HG03108 (cell line): Measurements from ENCODE around the gene FSTL5.
"Not testable (repeated sequence)": the region's sequence is repeated elsewhere in the genome, so short reads cannot be mapped to it uniquely, and the experiment has no call there.

Experiments
- ATAC-seq: cut with Tn5 transposase; IDR thresholded peaks from one replicate; pipeline ENCODE4 v1.9.1; 2021; ENCODE audit warnings: moderate library complexity; ENCODE audit not compliant: unreplicated experiment

FSTL5 gene

DNA sequence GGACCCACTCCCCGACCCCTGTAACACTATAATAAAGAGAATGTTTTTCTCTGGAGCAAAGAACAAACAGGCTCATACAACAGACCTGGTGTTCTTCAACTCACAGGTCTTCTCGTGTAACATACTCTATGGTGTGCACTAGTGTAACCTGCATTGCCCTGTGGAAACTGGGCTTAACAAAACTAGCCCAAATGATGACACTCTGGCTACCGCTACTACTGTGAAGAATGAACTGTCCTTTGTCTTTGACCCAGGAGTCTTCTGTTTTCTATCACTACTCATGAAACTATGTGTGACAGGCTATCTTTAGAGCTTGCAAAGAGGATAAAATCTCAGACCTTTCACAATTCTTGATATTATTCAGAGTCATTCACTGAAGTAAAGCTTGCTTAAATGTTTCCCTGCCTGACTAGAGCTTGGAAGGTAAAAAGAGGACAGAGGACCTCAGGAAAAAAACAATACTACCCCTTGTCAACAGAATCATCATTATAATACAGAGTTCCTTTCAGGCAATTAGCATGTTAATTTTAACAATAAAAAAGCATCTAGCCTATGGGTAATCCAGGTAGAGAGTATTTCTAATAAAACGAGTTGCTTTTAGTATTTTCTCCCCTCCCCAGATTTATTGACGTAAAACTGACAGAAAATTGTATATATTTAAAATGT is 59.2 kb downstream of the FSTL5 start:
- no peak for ATAC-seq

DNA sequence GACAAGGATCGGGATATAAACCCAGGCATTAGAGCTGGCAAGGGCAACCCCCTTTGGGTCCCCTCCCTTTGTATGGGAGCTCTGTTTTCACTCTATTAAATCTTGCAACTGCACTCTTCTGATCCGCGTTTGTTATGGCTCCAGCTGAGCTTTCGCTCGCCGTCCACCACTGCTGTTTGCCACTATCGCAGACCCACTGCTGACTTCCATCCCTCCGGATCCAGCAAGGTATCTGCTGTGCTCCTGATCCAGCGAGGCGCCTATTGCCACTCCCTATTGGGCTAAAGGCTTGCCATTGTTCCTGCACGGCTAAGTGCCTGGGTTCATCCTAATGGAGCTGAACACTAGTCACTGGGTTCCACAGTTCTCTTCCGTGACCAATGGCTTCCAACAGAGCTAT is 59.9 kb downstream of the FSTL5 start:
- not testable (repeated sequence) for ATAC-seq

DNA sequence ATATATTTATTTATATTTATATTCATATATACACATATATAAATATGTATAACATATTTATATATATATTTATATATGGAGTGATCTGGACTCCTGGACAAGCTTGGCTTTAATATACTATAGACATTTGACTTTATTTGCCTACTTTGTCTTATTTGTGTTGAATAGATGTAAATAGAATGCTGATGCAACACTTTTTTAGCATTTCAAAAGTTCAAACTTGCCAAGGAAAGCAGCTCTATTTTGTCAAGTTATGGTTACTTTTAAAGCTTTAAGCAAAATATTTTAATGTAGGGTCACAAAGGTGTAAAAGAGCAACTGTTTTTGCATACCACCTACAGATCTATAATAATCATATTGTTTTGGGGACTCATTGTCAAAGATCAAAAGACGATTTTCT is 61.1 kb downstream of the FSTL5 start:
- ATAC-seq: no peak

DNA sequence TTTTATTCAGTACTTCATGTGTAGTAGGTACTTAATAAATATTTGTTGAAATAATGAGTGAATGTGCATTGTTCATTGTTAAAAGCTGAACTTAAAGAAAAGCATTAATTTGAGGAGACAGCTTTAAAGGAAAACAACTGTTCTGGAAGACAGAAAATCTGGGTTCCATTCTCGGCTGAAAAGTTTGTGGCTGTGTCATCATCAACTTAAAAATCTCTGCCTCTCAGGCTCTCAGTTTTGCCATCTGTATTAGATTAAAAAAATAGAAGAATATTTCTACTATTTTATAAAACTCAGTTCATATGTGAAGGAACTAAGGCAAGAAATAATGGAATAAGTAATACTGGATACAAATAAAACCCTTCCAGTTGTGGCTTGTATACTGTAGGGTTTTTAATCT is 62.5 kb downstream of the FSTL5 start:
- ATAC-seq: no peak

DNA sequence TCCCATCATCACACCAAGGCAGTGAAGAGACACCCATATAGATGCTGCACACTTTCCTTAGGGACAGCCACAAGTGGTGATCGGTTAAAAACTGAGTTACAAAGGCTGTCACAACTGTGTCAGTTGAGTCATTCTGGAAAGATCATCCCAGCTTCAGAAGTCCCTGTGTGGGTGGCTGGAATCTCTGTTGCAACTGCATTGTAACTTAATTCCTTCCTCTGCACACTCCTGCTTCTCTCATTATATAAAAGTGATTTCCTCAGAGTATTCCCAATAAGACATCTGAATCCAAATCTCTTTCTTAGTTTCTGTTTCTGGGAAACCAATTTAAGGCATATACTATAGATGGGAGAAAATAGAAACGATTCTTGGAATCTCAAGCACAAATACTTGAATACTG is 88.1 kb downstream of the FSTL5 start:
- ATAC-seq: no peak

DNA sequence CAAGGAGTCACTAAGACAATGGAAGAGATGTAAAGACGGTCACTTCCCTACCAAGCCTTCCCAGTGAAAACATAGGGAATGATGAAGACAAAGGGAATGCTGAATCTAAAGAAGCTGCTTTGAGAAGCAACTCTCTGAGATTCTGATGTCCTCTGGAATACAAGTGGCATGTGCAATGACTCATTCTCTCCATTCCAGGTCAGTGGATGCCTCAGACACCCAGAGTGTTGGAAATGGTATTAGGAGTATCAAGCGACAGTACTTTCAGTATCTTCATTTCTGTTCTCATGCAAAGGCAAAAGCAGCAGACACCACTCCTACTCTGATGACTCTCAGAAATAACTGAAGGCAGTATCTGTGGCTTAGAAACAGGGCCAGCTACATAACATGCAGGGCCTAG is 102.6 kb downstream of the FSTL5 start:
- ATAC-seq: no peak

DNA sequence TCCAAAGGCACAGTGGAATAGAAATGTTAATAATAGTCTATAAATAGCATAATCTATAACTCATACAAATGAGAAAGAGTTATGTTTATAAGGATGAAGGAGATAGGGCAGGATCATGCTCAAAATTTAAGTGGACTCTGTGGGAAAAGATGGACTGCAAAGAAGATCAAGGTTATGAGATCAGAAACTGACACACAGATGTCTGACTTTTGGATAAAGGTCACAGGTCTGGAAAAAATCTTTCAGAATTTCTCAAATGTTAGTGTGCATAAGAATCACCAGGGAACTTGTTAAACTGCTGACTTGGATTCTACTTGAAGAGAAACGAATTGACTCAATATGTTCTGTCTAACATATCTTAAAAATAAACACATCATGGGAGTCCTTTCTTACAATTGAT is 104.1 kb downstream of the FSTL5 start:
- no peak for ATAC-seq

DNA sequence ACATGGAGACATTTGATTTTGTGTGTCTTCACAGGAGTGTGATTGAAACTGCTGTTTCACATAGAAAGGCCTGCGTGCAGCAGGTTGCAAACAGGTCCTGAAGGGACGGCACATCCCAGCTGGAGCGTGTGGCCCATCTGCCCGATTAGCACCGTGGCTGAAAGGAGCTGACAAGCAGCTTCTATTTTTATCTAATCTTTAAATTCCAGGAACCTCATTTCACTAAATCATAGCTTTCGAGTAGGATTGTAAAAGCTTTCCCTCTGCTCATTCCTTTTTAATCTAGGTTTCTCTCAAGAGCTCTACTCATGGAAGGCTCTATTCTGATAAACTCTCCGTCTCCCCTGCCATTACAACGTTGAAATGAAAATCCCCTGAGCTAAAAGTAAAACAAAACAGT is 106.8 kb downstream of the FSTL5 start:
- no peak for ATAC-seq

DNA sequence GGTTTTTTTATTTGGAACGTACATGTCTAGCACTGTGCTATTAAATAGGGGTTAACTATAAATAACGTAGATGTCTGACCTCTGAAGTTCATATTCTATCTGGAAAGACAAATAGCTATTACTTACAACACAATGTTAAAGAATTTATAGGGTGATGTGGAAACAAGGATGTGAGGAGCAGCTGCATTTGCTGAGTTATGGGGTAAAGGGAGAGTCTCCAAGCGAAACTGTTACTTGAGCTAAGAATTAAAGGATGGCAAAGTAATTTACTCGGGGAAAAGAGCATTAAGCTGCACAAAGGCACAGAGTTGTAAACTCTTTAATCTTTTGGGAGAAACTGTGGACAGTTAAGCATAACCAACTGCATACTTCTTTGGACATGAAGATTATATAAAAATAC is 117.7 kb downstream of the FSTL5 start:
- ATAC-seq: no peak

DNA sequence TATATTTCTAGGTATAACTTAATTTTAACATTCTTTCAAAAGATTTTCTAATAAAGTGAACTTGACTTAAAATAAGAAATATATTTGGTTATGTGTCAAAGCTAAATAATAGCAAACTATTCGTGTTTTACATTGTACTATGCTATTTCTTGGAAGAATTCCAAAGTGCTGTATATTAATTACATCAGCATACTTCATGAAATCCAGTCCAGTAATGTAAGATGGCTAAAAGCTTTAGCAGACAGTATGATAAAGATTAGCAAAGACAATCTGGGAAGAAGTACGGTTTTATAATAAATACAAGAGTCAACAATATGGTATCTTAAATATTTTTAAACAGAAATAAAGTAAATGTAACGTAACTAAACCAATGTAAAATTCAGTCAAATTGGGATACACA is 125.7 kb downstream of the FSTL5 start:
- ATAC-seq: no peak

DNA sequence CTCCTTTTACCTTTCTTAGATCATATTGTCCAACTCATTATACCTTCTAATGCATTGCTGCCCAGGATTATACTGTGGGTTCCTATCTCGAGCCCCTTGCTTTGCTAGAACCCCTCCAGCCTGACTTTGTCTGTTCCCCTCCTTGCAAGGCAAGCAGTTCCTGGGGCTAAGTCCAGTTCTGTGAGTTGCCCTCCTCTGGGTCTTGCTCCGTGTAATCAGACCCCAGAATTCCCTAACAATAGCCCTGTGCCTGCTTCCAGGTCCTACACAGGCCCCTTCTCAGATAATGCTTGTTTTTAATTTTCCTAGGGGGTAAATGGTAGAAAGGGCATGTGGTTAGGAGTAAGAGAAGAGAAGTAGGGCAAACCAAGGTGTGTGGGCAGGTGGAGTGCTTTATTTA is 145.9 kb downstream of the FSTL5 start:
- ATAC-seq: no peak

DNA sequence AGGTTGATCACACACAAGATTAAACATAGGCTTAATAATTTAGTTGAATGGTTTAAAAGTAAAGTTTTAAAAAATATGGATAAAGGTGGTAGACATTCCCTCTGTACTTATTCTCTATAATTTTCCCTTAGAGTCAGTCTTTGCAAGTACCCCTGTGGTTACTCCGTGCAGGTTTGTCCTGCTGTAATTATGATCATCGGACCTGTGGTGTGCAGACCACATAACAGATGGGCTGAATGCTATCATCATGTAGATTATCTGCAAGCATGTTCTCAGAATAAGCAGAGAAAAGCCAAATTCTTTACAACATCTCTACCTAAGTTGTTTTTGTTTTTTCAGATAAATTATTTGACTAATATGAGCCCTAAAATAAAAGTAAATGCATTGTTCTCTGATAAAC is 146.8 kb downstream of the FSTL5 start:
- ATAC-seq: no peak

DNA sequence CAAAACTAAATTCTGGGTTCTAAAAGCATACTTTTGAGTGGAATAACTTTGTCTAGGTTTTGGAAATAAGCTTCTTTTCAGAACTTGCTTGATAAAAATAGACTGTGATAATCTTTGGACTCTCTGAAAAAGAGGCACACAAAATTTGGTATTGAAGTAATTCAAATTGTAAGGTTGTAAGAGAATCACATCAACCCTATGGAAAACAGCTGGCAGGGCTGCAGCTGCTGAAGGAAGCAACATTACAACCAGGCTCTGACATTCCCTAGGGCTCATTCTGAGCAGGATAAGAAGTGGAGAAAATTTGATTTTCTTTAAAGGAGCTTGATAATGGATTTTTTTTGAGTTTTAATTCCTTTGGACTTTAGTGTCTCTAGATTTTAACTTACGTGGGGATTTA is 147.6 kb downstream of the FSTL5 start:
- ATAC-seq: no peak

DNA sequence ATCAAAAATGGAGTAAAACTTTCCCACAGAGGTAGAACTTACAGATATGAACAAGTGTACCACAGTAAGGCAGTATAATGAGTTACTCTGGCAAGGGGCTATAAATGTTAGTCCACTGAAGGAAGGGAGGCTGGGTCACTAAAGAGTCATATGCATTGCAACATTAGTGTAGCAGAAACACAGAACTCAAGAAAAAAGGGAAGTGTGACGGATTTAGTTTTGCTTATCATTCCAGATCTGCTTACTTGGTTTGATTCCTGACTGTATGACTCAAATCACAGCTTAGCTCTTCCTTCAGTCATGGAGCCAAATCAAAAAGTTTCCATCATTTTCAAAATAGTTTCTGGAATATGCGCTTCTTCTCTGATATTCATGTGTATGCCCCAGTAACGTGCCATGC is 148.7 kb downstream of the FSTL5 start:
- no peak for ATAC-seq

DNA sequence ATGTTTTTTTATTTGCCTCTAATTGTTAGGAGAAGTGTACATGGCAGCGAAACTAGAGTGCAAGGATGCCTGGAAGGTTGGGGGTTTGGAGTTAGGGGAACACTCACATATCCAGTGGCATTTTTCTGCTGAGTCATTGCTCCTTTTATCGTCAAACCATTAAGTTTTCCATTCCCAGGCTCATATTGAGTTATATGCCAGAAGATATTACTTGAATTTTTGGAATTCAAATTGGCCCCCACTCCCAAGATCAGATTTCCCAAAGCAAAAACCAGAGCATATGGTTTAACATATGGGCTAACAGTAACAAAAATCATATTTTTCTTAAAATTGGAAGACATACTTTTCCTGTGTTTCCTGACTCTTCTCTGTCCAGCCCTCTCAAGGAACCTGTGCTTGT is 152.7 kb downstream of the FSTL5 start:
- ATAC-seq: no peak

DNA sequence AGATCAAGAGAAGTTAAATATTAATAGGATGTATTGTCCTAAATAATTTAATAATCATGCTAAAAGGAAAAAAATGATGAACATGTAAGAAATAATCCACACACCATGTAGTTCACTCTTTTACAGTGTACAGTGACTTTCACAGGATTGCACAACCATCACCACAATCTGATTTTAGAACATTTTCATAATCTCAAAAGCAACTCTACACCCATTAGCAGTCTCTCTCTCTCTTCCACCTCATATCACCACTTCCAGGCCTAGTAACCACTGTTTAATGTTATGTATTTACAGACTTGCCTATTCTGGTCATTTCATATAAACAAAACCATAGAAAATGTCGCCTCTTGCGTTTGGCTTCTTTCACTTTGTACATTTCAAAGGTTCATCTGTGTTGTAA is 153.4 kb downstream of the FSTL5 start:
- no peak for ATAC-seq

DNA sequence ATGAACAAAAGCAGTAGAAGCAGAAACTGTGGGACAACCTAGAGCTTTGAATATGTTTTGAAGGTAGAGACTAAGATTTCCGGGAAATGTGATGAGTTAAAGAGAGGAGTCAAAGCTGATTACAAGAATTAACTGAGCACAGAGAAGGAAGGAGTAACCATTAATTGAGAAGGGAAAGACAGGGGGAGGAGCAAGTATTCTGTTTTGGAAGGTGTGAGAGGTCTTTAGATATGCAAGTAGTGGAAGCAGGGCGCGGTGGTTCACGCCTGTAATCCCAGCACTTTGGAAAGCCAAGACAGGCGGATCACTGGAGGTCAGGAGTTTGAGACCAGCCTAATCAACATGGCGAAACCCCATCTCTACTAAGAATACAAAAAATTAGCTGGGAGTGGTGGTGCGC is 171.5 kb downstream of the FSTL5 start:
- no peak for ATAC-seq

DNA sequence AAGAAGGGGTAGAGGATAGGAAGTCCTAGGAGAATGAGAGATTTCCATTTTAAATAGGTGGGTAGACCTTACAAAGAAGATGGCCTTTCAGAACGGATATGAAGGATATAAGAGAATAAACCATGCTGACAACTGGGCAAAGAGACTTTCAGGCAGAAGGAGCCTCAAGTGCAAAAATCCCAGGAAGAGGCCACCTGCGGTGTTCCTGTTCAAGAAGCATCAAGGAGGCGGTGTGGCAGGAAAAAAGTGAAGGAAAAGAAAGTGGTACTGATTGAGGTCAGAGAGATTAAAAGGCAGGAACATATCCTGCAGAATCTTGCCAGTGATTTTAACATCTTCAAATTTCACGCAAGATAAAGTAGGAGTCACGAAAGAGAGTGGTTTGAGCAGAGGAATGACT is 172.0 kb downstream of the FSTL5 start:
- no peak for ATAC-seq

DNA sequence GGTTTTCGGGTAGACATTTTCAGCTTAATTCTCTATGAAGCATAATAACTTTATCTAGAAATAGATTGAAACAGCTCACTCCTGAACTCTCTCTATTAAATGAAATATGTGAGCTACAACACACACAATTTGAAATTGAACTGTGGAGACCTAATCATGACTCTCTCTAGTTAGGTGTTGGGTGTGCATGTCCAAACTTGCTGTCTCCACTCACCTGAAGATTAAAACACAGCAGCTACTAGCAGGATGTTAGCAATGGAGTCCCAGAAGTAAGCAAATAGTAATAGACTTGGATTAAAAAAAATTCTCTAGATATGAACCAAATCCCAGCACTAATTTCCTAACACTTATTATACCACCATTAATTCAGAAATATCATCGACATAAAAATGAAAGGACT is 173.1 kb downstream of the FSTL5 start:
- no peak for ATAC-seq

DNA sequence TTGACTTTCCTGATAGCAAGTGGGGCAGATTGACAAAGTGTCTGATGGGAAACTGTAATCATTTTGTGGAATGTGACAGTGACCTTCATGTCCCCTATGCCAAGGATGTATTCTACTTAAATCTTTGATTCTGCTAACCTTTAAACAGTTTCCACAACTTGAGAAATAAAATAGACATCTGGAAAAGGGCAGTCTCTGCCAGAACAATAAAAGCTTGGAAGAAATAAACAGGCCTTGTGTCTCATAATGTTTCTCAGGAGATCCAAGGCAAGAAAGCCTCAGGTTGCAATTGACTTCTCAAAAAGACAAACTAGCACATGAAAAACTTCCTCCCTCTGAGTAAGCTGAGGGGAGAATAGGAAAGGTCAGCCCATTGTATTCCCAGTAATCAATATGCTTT is 174.9 kb downstream of the FSTL5 start:
- no peak for ATAC-seq

DNA sequence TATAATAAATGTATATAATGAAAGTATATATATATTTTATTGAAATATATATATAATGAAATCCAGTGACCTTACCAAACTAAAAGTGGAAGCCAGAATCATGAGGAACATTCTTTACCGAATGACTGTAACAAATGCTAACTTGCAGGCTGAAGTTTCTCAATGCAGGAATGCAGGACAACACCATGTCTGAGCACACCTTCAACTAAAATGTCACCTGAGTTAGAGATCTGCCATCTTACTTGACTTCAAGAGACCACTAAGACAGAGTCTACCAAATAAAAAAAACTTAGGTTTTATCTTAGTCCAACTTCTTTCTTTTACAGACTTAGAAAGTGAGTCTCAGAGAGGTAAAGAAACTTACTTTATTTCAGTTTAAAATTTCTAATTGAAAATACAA is 176.2 kb downstream of the FSTL5 start:
- no peak for ATAC-seq

DNA sequence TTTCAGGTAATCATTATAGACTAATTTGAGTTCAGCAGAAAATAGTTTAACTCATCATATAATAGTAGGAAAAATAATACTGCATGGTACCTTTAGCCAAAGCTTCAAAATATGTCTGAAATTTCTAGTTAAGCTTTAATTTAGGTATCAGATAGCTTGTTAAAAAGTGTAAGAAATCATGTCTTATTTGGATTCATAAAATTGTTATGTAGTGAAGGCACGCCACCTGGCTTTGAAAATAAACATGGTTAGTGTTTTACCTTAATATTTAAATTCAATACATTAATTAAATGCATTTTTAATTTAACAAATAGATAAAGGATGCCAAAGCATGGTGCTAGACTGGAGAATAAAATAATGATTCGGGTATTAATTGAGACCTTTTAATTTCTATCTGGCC is 211.4 kb downstream of the FSTL5 start:
- ATAC-seq: no peak

DNA sequence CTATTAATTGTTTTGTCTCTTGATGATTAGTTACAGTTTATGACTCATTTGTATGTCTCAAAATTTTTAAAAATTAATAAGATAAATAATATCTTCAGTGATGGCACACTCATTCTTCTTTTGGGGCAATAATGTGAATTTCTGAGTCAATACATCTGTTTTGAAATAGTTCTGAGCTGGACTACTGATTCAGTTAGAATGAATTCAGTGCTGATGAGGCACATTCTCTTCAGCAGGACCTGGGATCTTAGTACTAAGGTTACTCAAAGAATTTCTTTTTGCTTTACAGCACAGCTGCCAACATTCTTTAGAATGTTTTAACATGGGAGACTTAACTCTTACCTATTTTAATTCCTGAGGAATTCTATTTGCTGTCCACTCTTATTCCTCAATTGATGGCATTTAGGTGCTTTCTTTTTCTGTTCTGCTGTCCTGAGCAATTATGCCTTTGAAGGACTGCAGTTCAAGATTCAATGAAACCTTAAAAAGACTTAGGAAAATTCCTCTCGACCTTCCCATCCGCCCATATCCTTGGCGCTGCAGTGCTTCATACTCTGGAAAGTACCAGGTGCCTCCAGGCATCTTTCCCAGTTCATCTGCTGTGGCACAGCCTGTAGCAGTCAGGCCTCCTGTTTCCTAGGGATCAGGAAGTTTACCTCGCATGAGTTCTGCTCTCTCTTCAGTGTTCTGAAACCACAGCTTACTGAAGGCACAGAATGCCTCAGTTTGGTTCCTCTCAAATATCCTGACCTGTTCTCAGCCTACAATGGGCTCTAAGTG is 213.7 kb downstream of the FSTL5 start:
- ATAC-seq: no peak
